GM12873 (cell line): ENCODE data around the gene PPFIA3.

Experiments used
- CTCF ChIP-seq: IDR thresholded peaks from 2 replicates; pipeline ENCODE4 v1.5.1; 2012; ENCODE audit warnings: low read depth, mild to moderate bottlenecking, moderate library complexity, low read length, control low read depth; ENCODE audit not compliant: insufficient read depth; ENCODE audit errors: missing control alignments

PPFIA3 gene

GRCh38 chr19:49145573-49146407, 26.4 kb downstream of the PPFIA3 start:
- peak; percentile 84 for TF ChIP-seq CTCF

GRCh38 chr19:49148044-49148682, 28.8 kb downstream of the PPFIA3 start:
- TF ChIP-seq CTCF, result no peak

GRCh38 chr19:49148784-49149651, 29.7 kb downstream of the PPFIA3 start:
- no peak for TF ChIP-seq CTCF

GRCh38 chr19:49149652-49150105, 30.3 kb downstream of the PPFIA3 start:
- TF ChIP-seq CTCF, result no peak

- TF ChIP-seq CTCF, result no peak
Measured at GRCh38 chr19:49150106-49150943, 31.0 kb downstream of the PPFIA3 start.

- TF ChIP-seq CTCF, result no peak
Measured at GRCh38 chr19:49150944-49151243, 31.6 kb downstream of the PPFIA3 start.
